ENCODE data around the gene ACTA1.

GRCh38 chr1:229383961-229384360, 49.9 kb downstream of the ACTA1 start:
- TF ChIP-seq, protein P1, sequence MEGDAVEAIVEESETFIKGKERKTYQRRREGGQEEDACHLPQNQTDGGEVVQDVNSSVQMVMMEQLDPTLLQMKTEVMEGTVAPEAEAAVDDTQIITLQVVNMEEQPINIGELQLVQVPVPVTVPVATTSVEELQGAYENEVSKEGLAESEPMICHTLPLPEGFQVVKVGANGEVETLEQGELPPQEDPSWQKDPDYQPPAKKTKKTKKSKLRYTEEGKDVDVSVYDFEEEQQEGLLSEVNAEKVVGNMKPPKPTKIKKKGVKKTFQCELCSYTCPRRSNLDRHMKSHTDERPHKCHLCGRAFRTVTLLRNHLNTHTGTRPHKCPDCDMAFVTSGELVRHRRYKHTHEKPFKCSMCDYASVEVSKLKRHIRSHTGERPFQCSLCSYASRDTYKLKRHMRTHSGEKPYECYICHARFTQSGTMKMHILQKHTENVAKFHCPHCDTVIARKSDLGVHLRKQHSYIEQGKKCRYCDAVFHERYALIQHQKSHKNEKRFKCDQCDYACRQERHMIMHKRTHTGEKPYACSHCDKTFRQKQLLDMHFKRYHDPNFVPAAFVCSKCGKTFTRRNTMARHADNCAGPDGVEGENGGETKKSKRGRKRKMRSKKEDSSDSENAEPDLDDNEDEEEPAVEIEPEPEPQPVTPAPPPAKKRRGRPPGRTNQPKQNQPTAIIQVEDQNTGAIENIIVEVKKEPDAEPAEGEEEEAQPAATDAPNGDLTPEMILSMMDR (IDR thresholded peaks at IDR 0.05): no peak
- TF ChIP-seq EP300 (IDR thresholded peaks at IDR 0.05) (no peak), POLR2A (IDR thresholded peaks at IDR 0.05) (no peak), POLR2AphosphoS5 (IDR thresholded peaks at IDR 0.05) (no peak)
